ENCODE results near the gene MAP2K3. TPM values are rescaled to one million over a fixed set of nuclear protein-coding genes. Genes with fewer than 3 reads are reported as not detected.

Gene MAP2K3
- total and polyA plus RNA-seq, 2 of the 8 experiments (the other 6 are each of a cell fraction or from before 2014, with no cell fraction given) = 16.9 to 33.5 TPM

DNA sequence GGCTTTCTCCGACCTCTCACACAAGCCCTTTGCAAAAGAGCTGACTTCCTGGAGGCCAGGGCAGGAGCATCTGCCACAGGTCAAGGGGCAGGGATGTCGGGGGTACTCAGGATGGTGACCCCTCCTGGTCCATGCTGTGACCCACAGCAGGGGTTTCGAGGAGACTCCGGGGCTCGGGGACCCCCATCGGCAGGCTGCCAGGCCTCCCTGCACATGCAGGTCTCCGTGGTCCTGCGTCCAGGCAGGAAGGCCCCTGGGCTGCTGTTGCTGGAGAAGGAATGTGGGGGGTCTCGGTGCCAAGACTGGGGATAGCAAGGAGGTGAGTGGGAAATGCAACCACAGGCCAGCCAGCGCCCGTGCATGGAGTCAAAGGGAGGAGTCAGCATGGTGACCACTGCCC is 42.9 kb upstream of the MAP2K3 start (continued):
- TF ChIP-seq GABPA (IDR thresholded peaks at IDR 0.05; ENCODE audit: borderline replicate concordance, insufficient read depth, low read length) = no peak
- TF ChIP-seq EZH2 (IDR thresholded peaks at IDR 0.05; ENCODE audit: low read depth, low read length, severe bottlenecking) = no peak
- no peak for TF ChIP-seq SP4 (IDR thresholded peaks at IDR 0.05; ENCODE audit: low read length)
